H1 (cell line): ENCODE data around the gene CALM1. TPM values are rescaled to one million over a fixed set of nuclear protein-coding genes. Genes with fewer than 3 reads are reported as not detected.

Experiments used
- CTCF ChIA-PET: fragments of 300-600 bp; sonication (Branson Sonifier 250); formaldehyde crosslinking; loops from one replicate; lab custom pipeline; 2021; ENCODE audit not compliant: partially characterized antibody; lab: Charles Lee
- POLR2A ChIA-PET: fragments of 300-600 bp; sonication (Branson Sonifier 250); formaldehyde crosslinking; loops from one replicate; lab custom pipeline; 2021; ENCODE audit warnings: inconsistent platforms; ENCODE audit not compliant: partially characterized antibody; lab: Charles Lee
- DNase-seq, 2 experiments: peaks; one replicate each; pipeline versions ENCODE4 v3.0.0 to v3.0.0-alpha.2; 2010 to 2022; ENCODE audit warnings: low spot score in 2 of 2, low read depth in 1 of 2, mixed read lengths in 1 of 2
- FAIRE-seq: peaks from 2 replicates; lab custom pipeline; 2011; peaks lifted over from hg19 to GRCh38; lab: Jason Lieb, UNC
- H2AFZ ChIP-seq: 2 replicates; pipeline ENCODE4 v1.8.1; 2012; ENCODE audit warnings: low read length, inconsistent platforms
- H2AK5ac ChIP-seq: 2 replicates; pipeline ENCODE4 v1.6.1; 2013; ENCODE audit warnings: low read depth, low read length
- H2BK120ac ChIP-seq: replicated peaks from 2 replicates; pipeline ENCODE3; 2013; ENCODE audit warnings: low read depth, low read length, inconsistent platforms
- H2BK12ac ChIP-seq: 2 replicates; pipeline ENCODE4 v1.6.1; 2013; ENCODE audit warnings: low read depth, low read length
- H2BK15ac ChIP-seq: 2 replicates; pipeline ENCODE4 v1.6.1; 2013; ENCODE audit warnings: low read length
- H2BK20ac ChIP-seq: 2 replicates; pipeline ENCODE4 v1.6.1; 2013; ENCODE audit warnings: low read length
- H2BK5ac ChIP-seq: 2 replicates; pipeline ENCODE4 v1.6.1; 2013; ENCODE audit warnings: low read depth, low read length
- H3K14ac ChIP-seq: 2 replicates; pipeline ENCODE4 v1.6.1; 2013; ENCODE audit warnings: inconsistent platforms; ENCODE audit not compliant: insufficient read length
- H3K18ac ChIP-seq: 2 replicates; pipeline ENCODE4 v1.6.1; 2013; ENCODE audit warnings: low read length; ENCODE audit errors: extremely low read depth
- H3K23ac ChIP-seq: 2 replicates; pipeline ENCODE4 v1.6.1; 2013; ENCODE audit warnings: inconsistent platforms; ENCODE audit not compliant: insufficient read length
- H3K23me2 ChIP-seq: 2 replicates; pipeline ENCODE4 v1.6.1; 2013; ENCODE audit warnings: low read depth, low read length
- H3K27ac ChIP-seq: 2 replicates; pipeline ENCODE4 v1.6.1; 2011; ENCODE audit warnings: low read depth, low read length, inconsistent platforms
- H3K27me3 ChIP-seq, 4 experiments: replicated peaks in 1 of 4; 1 replicate in 1 of 4; 2 replicates in 3 of 4; pipeline versions ENCODE4 v1.6.1 to v1.8.1; 2011 to 2013; ENCODE audit warnings: low read length in 3 of 4, mild to moderate bottlenecking in 3 of 4, inconsistent platforms in 2 of 4, mixed read lengths in 2 of 4, moderate library complexity in 1 of 4; ENCODE audit not compliant: control insufficient read depth in 3 of 4, insufficient read depth in 3 of 4; ENCODE audit errors: extremely low read depth in 1 of 4
- H3K36me3 ChIP-seq, 4 experiments: 2 replicates each; pipeline versions ENCODE4 v1.6.1 to v1.8.1; 2011 to 2013; ENCODE audit warnings: mild to moderate bottlenecking in 4 of 4, low read length in 3 of 4, moderate library complexity in 2 of 4, control low read depth in 1 of 4, inconsistent platforms in 1 of 4; ENCODE audit not compliant: insufficient read depth in 4 of 4, control insufficient read depth in 2 of 4
- H3K4ac ChIP-seq: replicated peaks from 2 replicates; pipeline ENCODE3; 2013; ENCODE audit warnings: low read length, low read depth, mixed read lengths, inconsistent platforms; ENCODE audit not compliant: insufficient read length
- H3K4me1 ChIP-seq, 4 experiments: replicated peaks in 1 of 4; 1 replicate in 1 of 4; 2 replicates in 3 of 4; pipeline versions ENCODE4 v1.6.1 to v1.8.1; 2011 to 2013; ENCODE audit warnings: low read length in 3 of 4, inconsistent platforms in 2 of 4, mixed read lengths in 1 of 4; ENCODE audit not compliant: insufficient read depth in 4 of 4, control insufficient read depth in 3 of 4
- H3K4me2 ChIP-seq, 2 experiments: 2 replicates each; pipeline versions ENCODE4 v1.6.1 to v1.8.1; 2011 to 2013; ENCODE audit warnings: low read depth in 2 of 2, low read length in 2 of 2, control low read depth in 1 of 2, inconsistent platforms in 1 of 2, mild to moderate bottlenecking in 1 of 2; ENCODE audit not compliant: insufficient read depth in 1 of 2
- H3K4me3 ChIP-seq, 4 experiments: fragments of 200-600, 300-600 bp in 1 of 4; sonication (generic), shearing (Covaris generic), sonication (Bioruptor Twin) in 1 of 4; 2 replicates each; pipeline versions ENCODE4 v1.5.1 to v1.8.1; 2011 to 2016; ENCODE audit warnings: low read length in 4 of 4, low read depth in 3 of 4, control low read depth in 2 of 4, inconsistent platforms in 2 of 4, mild to moderate bottlenecking in 2 of 4, mixed read lengths in 1 of 4, moderate library complexity in 1 of 4; ENCODE audit not compliant: insufficient read depth in 2 of 4; ENCODE audit errors: extremely low read depth in 1 of 4
- H3K56ac ChIP-seq: replicated peaks from 2 replicates; pipeline ENCODE3; 2013; ENCODE audit warnings: low read depth, mild to moderate bottlenecking, mixed read lengths, low read length, inconsistent platforms; ENCODE audit not compliant: insufficient read length
- H3K79me1 ChIP-seq: 2 replicates; pipeline ENCODE4 v1.6.1; 2013; ENCODE audit warnings: low read depth, low read length, control low read depth
- H3K79me2 ChIP-seq, 2 experiments: 2 replicates each; pipeline versions ENCODE4 v1.6.1 to v1.8.1; 2012 to 2013; ENCODE audit warnings: low read length in 2 of 2, mild to moderate bottlenecking in 2 of 2, inconsistent platforms in 1 of 2; ENCODE audit not compliant: insufficient read depth in 2 of 2, control insufficient read depth in 1 of 2
- H3K9ac ChIP-seq, 4 experiments: replicated peaks in 1 of 4; 1 replicate in 1 of 4; 2 replicates in 3 of 4; pipeline versions ENCODE4 v1.6.1 to v1.8.1; 2011 to 2013; ENCODE audit warnings: low read depth in 3 of 4, low read length in 3 of 4, control low read depth in 2 of 4, mild to moderate bottlenecking in 2 of 4, moderate library complexity in 2 of 4, inconsistent platforms in 1 of 4; ENCODE audit errors: extremely low read depth in 1 of 4
- H3K9me3 ChIP-seq, 2 experiments: 2 replicates each; pipeline versions ENCODE4 v1.6.1 to v1.8.1; 2012 to 2013; ENCODE audit warnings: mild to moderate bottlenecking in 2 of 2, moderate library complexity in 2 of 2, control low read depth in 1 of 2, inconsistent platforms in 1 of 2, low read depth in 1 of 2, low read length in 1 of 2, mixed read lengths in 1 of 2; ENCODE audit not compliant: insufficient read depth in 2 of 2
- H4K20me1 ChIP-seq, 2 experiments: replicated peaks in 1 of 2; 2 replicates each; pipeline versions ENCODE3 to v1.8.1; 2011 to 2013; ENCODE audit warnings: inconsistent platforms in 2 of 2, low read length in 2 of 2, mild to moderate bottlenecking in 1 of 2; ENCODE audit not compliant: insufficient read depth in 2 of 2, control insufficient read depth in 1 of 2
- H4K5ac ChIP-seq: 2 replicates; pipeline ENCODE4 v1.6.1; 2013; ENCODE audit warnings: low read length, low read depth, mixed read lengths, inconsistent platforms; ENCODE audit not compliant: insufficient read length
- H4K8ac ChIP-seq: 2 replicates; pipeline ENCODE4 v1.8.0; 2013; ENCODE audit warnings: mild to moderate bottlenecking, moderate library complexity, low read length, inconsistent platforms; ENCODE audit not compliant: insufficient read depth; ENCODE audit errors: extremely low read depth
- H4K91ac ChIP-seq: replicated peaks from 2 replicates; pipeline ENCODE3; 2013; ENCODE audit warnings: low read length, mixed read lengths, inconsistent platforms; ENCODE audit not compliant: insufficient read length
- CTBP2 ChIP-seq: IDR thresholded peaks from 2 replicates; pipeline ENCODE4 v1.7.0; 2011; ENCODE audit warnings: borderline replicate concordance, mild to moderate bottlenecking, moderate library complexity, mixed read lengths, low read length; ENCODE audit not compliant: insufficient read depth, insufficient read length
- GABPA ChIP-seq: IDR thresholded peaks from 2 replicates; pipeline ENCODE4 v1.6.1; 2011; ENCODE audit warnings: mild to moderate bottlenecking, low read length, moderate library complexity, borderline replicate concordance; ENCODE audit not compliant: insufficient read depth
- RBBP5 ChIP-seq: IDR thresholded peaks from 2 replicates; pipeline ENCODE4 v1.7.1; 2012; ENCODE audit warnings: low read depth, mild to moderate bottlenecking, inconsistent platforms, low read length, moderate library complexity, borderline replicate concordance
- RFX5 ChIP-seq: IDR thresholded peaks from 2 replicates; pipeline ENCODE4 v1.6.1; 2011; ENCODE audit warnings: low read depth, low read length, improper control_type of control experiment, borderline replicate concordance
- YY1 ChIP-seq: IDR thresholded peaks from 2 replicates; pipeline ENCODE4 v1.6.1; 2011; ENCODE audit warnings: low read depth, mild to moderate bottlenecking, low read length
- WGBS, 2 experiments: shearing (Covaris generic) in 1 of 2; methylation state at CpG; one replicate each; pipeline versions ENCODE4 v1.1.6 to v1.1.7; 2013 to 2015; ENCODE audit warnings: low lambda C conversion rate in 2 of 2, mixed read lengths in 2 of 2, inconsistent platforms in 1 of 2, low coverage in 1 of 2, missing lambda C conversion rate in 1 of 2; ENCODE audit not compliant: insufficient replicate concordance in 2 of 2, insufficient coverage in 1 of 2, insufficient read length in 1 of 2; ENCODE audit errors: extremely low coverage in 1 of 2, missing lambda C conversion rate in 1 of 2; 5-methylcytosine and 5-hydroxymethylcytosine counted together
- polyA plus RNA-seq, 7 experiments: library from polyadenylated mRNA; depleted of rRNA in 3 of 7; stranded (reverse) in 5 of 7; unstranded in 2 of 7; fragments of >200 nt in 5 of 7; fragments of 200-250 nt in 2 of 7; gene quantifications; 1 replicate in 5 of 7; 2 replicates in 1 of 7; 4 replicates in 1 of 7; pipeline versions ENCODE4 v1.2.1 to v1.2.3, GENCODE V29; 2011 to 2013; ENCODE audit warnings: missing spikeins in 2 of 7, mixed read lengths in 2 of 7
- total RNA-seq: library from RNA; stranded (reverse); fragmentation: NEBNext Ultra II Directional; extraction: Animal tissue kit (Norgen Biotek cat#: 25700); gene quantifications from 2 replicates; pipeline ENCODE4 v1.2.1, GENCODE V29; 2021

The CALM1 gene
- total and polyA plus RNA-seq, 2 of the 8 experiments (the other 6 are each of a cell fraction or from before 2014, with no cell fraction given), result 285 to 422 TPM

DNA sequence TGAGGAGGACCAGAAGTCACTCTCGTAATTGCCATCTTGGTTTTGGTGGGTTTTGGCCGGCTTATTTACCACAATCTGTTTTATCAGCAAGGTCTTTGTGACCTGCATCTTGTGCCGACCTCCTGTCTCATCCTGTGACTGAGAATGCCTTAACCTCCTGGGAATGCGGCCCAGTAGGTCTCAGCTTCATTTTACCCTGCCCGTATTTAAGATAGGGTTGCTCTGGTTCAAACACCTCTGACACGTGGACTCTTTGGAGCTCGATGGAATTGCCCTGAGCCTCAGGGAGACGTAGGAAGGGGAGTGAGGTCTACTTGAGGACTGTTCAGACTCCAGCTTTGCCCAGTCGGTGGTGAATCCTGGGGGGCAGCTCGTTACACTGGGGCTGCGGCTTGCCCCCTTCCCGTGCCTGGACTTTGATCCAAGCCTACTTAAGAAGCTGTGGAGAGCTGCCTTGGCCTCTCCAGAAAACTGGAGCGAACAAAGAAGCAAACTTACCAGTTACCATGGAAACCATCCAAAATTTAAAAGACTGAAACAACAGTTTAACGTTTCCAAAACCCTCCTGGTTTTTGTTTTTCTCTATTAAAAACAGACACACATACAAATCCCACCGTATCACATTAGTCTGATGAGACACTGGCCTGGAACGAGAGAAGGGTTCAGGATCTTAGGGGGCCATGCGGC lies 28.0 kb downstream of the CALM1 start:
- H4K5ac ChIP-seq, result no peak overlapping the region
- H2AK5ac ChIP-seq, result no peak overlapping the region
- no peak overlapping the region for H2BK5ac ChIP-seq
- ChIA-PET CTCF (interaction anchor here (0.7 to 1.5 kb wide), 5 partner anchors 14 to 1675 kb away, joined by 3 to 5 read pairs (median 3); no protein-coding TSS in a partner anchor), POLR2A (interaction anchor here (1.0 to 1.3 kb wide), 3 partner anchors 18 to 85 kb away, joined by 3 to 4 read pairs (median 3); partner anchors contain the start of gene CALM1)
- no peaks in the 10 kb centered on the region for H3K27me3 ChIP-seq
- H2BK12ac ChIP-seq, result 0 out of 2 replicates have a peak overlapping the region, but pooled peaks have one; percentile 43
- no peaks in the 10 kb centered on the region for H3K23me2 ChIP-seq
- no peak overlapping the region for H4K8ac ChIP-seq
- no peak overlapping the region for H2BK120ac ChIP-seq
- H3K23ac ChIP-seq, result no peak overlapping the region
- no peaks in the 10 kb centered on the region for H3K79me2 ChIP-seq
- no peak overlapping the region for H4K91ac ChIP-seq
- no peak overlapping the region for H2BK15ac ChIP-seq
- FAIRE-seq (no peak), DNase-seq (no peak)
- peaks cover 0 to 13% (median 3%) of the 10 kb centered on the region in 4 experiments; a peak in 5 of 7 replicates for H3K4me1 ChIP-seq
- peak overlapping the region; percentile 12; the same call in 1 of the 2 replicates for H2AFZ ChIP-seq
- H3K4me2 ChIP-seq, result no peak overlapping the region
- no peak overlapping the region for H3K27ac ChIP-seq
- 84% methylated on average over 17 of the region's 17 CpGs; no CpG with 5 or more reads in 1 of the 2 experiments for WGBS, 2 experiments
- H4K20me1 ChIP-seq, result no peaks in the 10 kb centered on the region
- H3K36me3 ChIP-seq, result no peaks in the 10 kb centered on the region
- H3K56ac ChIP-seq, result no peak overlapping the region
- H3K4me3 ChIP-seq, result no peak overlapping the region
- no peak overlapping the region for H3K4ac ChIP-seq
- no peaks in the 10 kb centered on the region for H3K79me1 ChIP-seq
- H3K9ac ChIP-seq, result no peak overlapping the region
- no peaks in the 10 kb centered on the region; a peak in 1 of 4 replicates for H3K9me3 ChIP-seq
- H3K14ac ChIP-seq, result no peak overlapping the region
- TF ChIP-seq RFX5, result no peak
- no peak for TF ChIP-seq YY1
- no peak for TF ChIP-seq GABPA
- no peak for TF ChIP-seq CTBP2
- TF ChIP-seq RBBP5, result no peak
- 0 out of 2 replicates have a peak overlapping the region, but pooled peaks have one; percentile 18 for H2BK20ac ChIP-seq
- no peak overlapping the region; the same call in 1 of the 2 replicates for H3K18ac ChIP-seq
